Naive thymus-derived CD4-positive, alpha-beta T cell (primary cell): Measurements from ENCODE around the gene SERPIND1. TPM values are rescaled to one million over a fixed set of nuclear protein-coding genes. Genes with fewer than 3 reads are reported as not detected.

Source experiments
- ATAC-seq: fragments of 150-1000 bp; cut with Tn5 transposase; 2 replicates; pipeline ENCODE4 v1.10.0; 2021; ENCODE audit warnings: mild to moderate bottlenecking, moderate library complexity
- CTCF ChIA-PET: fragments of 350-600 bp; sonication (Branson Sonifier 250); formaldehyde crosslinking; loops from one replicate; lab custom pipeline; 2021; ENCODE audit warnings: antibody characterized with exemption; lab: Charles Lee
- POLR2A ChIA-PET: fragments of 350-600 bp; sonication (Branson Sonifier 250); formaldehyde crosslinking; loops from one replicate; lab custom pipeline; 2021; ENCODE audit warnings: antibody characterized with exemption, inconsistent platforms; lab: Charles Lee
- DNase-seq, 9 donors: peaks; one replicate each; pipeline versions ENCODE4 v3.0.0 to v3.0.0-alpha.2; 2020 to 2022; ENCODE audit warnings: mixed read lengths in 1 of 9
- H3K27ac ChIP-seq: one replicate; pipeline ENCODE4 v1.7.0; 2013; ENCODE audit warnings: mild to moderate bottlenecking, low read depth, low read length, moderate library complexity
- H3K27me3 ChIP-seq, 2 donors: one replicate each; pipeline ENCODE4 v1.7.0; 2013; ENCODE audit warnings: low read length in 2 of 2, mild to moderate bottlenecking in 2 of 2, moderate library complexity in 2 of 2; ENCODE audit not compliant: control insufficient read depth in 2 of 2, insufficient read depth in 2 of 2
- H3K36me3 ChIP-seq, 3 experiments: 1 replicate in 2 of 3; 2 replicates in 1 of 3; pipeline ENCODE4 v1.7.0; 2013; ENCODE audit warnings: low read length in 3 of 3, mild to moderate bottlenecking in 3 of 3, moderate library complexity in 1 of 3; ENCODE audit not compliant: insufficient read depth in 3 of 3, control insufficient read depth in 2 of 3
- H3K4me1 ChIP-seq, 2 donors: one replicate each; pipeline ENCODE4 v1.7.0; 2013; ENCODE audit warnings: low read length in 2 of 2, mild to moderate bottlenecking in 2 of 2, moderate library complexity in 1 of 2; ENCODE audit not compliant: control insufficient read depth in 2 of 2, insufficient read depth in 2 of 2
- H3K4me3 ChIP-seq: 2 replicates; pipeline ENCODE4 v1.7.0; 2013; ENCODE audit warnings: mild to moderate bottlenecking, low read length
- H3K9me3 ChIP-seq, 3 experiments: 1 replicate in 2 of 3; 2 replicates in 1 of 3; pipeline ENCODE4 v1.7.0; 2013; ENCODE audit warnings: low read length in 3 of 3; ENCODE audit not compliant: control insufficient read depth in 2 of 3
- H3K27ac Mint-ChIP-seq, 9 donors: one replicate each; pipeline ENCODE4 v1.8.0; 2020 to 2022; ENCODE audit warnings: mixed read lengths in 9 of 9, mild to moderate bottlenecking in 8 of 9, moderate library complexity in 5 of 9, inconsistent platforms in 2 of 9
- H3K27me3 Mint-ChIP-seq, 5 donors: one replicate each; pipeline ENCODE4 v1.8.0; 2021 to 2022; ENCODE audit warnings: mixed read lengths in 5 of 5, mild to moderate bottlenecking in 1 of 5
- H3K36me3 Mint-ChIP-seq, 5 donors: one replicate each; pipeline ENCODE4 v1.8.0; 2020 to 2022; ENCODE audit warnings: mixed read lengths in 5 of 5, mild to moderate bottlenecking in 3 of 5, inconsistent platforms in 1 of 5
- H3K4me1 Mint-ChIP-seq, 7 donors: one replicate each; pipeline ENCODE4 v1.8.0; 2020 to 2022; ENCODE audit warnings: mixed read lengths in 7 of 7, mild to moderate bottlenecking in 3 of 7, inconsistent platforms in 1 of 7
- H3K4me3 Mint-ChIP-seq, 10 donors: one replicate each; pipeline ENCODE4 v1.8.0; 2020 to 2022; ENCODE audit warnings: mild to moderate bottlenecking in 10 of 10, mixed read lengths in 10 of 10, moderate library complexity in 6 of 10, inconsistent platforms in 2 of 10
- H3K9me3 Mint-ChIP-seq, 11 donors: one replicate each; pipeline ENCODE4 v1.8.0; 2020 to 2022; ENCODE audit warnings: mixed read lengths in 11 of 11, mild to moderate bottlenecking in 4 of 11, inconsistent platforms in 1 of 11, moderate library complexity in 1 of 11
- intact Hi-C, 2 donors: fragments of 100-400 bp; cut with micrococcal nuclease; formaldehyde crosslinking; loops; one replicate each; pipeline ENCODE4 v1.15.1; 2023
- polyA plus RNA-seq, 2 donors: library from polyadenylated mRNA; unstranded; fragments of 300-500 nt; fragmentation: Illumina TruSeq; gene quantifications; one replicate each; pipeline ENCODE4 v1.2.3, GENCODE V29; 2021
- total RNA-seq, 6 experiments: library from RNA in 5 of 6; stranded (reverse) in 5 of 6; gene quantifications; 1 replicate in 5 of 6; 2 replicates in 1 of 6; pipeline ENCODE4 v1.2.3 and lab custom pipeline; 2021 to 2026

The SERPIND1 gene
- total and polyA plus RNA-seq, 7 experiments from 2014 or later, result 0.09 to 0.10 TPM; not detected in 5

DNA sequence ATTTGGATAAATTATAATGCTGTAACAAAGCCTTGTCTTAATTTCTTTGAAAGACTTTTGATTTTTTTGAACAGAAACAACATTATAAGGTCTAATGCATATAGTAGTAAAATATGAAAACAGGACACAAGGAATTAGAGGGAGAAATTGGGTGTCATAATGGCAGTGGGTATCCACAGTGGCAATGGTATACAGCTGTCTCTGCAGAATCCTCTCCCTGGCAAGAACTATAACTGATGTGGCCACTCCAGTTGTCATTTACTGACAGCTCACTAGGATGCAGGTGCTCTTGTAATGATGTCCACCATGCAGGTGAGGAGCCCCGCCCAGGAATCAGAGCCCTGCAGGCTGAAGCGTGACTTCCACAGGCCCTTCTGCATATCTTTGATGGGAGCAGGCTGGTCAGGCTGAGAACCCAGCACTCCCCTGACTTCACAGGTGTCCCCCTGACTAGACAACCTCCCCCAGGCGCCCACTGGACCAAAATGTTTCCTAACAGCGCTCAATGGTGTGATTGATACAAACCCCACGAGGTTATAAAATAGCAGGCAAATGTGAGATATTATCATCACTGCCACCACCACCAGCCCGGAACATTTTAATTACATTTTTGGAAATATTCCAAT is 32.8 kb upstream of the SERPIND1 start:
- CTCF ChIA-PET, result interaction anchor here (0.8 to 2.1 kb wide), 3 partner anchors 9 to 323 kb away, joined by 3 to 7 read pairs (median 3); no protein-coding TSS in a partner anchor

DNA sequence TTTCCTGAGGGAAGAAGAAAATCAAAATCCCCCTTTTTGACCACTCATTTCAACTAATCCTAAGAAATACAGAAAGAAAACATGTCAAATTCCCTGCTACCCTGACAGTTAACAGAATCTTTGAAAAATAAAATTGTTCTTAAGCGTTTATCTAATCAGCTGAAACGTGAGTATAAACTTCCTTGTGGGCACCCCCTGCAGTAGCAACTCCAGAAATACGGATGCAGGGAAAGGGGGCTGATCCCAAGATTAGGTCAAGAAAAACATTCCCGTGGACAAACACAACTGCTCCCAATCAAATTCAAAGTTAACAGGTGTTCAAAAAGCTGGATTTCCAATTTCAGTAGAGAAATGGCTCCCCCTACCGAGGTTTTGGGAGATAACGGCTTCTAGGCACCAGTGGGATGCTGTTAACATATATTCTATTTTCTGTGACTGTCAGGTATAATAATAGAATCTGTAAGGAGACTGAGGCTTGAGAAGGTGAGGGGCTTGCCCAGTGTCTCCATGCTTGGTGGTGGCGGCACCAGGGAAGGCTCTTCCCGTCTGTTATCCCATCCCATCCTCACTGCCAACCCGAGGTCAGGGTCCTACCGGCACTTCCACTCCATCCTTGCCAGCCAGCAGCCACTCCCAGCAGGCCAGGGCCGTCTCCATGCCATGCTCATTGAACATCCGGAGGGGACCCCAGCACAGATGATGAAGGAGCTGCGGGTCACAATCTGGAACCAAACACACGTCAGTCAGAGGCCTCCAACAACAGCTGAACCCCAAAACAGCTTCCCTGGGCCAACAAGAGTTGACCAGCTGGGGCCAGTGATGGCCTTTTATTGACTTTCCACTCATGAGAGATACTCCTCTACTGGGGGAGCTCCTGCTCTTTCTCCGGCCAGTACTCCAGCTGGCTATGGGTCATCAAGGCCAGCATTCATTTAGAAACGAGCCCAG is 32.0 kb upstream of the SERPIND1 start:
- Mint-ChIP-seq H3K27me3 (no peaks in the 10 kb centered on the region), H3K27ac (peak overlapping the region in 2 of 9 donors; percentile 42 to 45), H3K4me1 (peaks cover 4 to 10% (median 7%) of the 10 kb centered on the region in 7 donors), H3K9me3 (no peaks in the 10 kb centered on the region), H3K36me3 (peaks cover 4 to 36% (median 14%) of the 10 kb centered on the region in 5 donors), H3K4me3 (no peak overlapping the region)
- H3K27ac ChIP-seq, result no peak overlapping the region
- DNase-seq (peak in 8 of 9 donors; percentile 16 to 59 (median 38)), ATAC-seq (no peak)
- no peaks in the 10 kb centered on the region for H3K9me3 ChIP-seq
- peaks cover 0 to 55% (median 9%) of the 10 kb centered on the region in 3 experiments for H3K36me3 ChIP-seq
- no peaks in the 10 kb centered on the region for H3K4me1 ChIP-seq
- intact Hi-C loops, result loop anchor here (2.0 to 5.0 kb wide), 3 partner anchors 40 to 173 kb away; no protein-coding TSS in a partner anchor
- H3K27me3 ChIP-seq, result no peaks in the 10 kb centered on the region
- H3K4me3 ChIP-seq, result no peak overlapping the region
- ChIA-PET POLR2A (interaction anchor here (1.7 kb wide), 1 partner anchor 324 kb away, joined by 6 read pairs; no protein-coding TSS in a partner anchor), CTCF (interaction anchor here (0.6 to 2.1 kb wide), 6 partner anchors 8 to 585 kb away, joined by 3 to 7 read pairs (median 3); no protein-coding TSS in a partner anchor)

More for the DNA sequence above, 32.8 kb upstream of the SERPIND1 start:
- ATAC-seq, result no peak
- no peak overlapping the region for H3K4me3 Mint-ChIP-seq
- H3K9me3 ChIP-seq, result no peaks in the 10 kb centered on the region
- peaks cover 4 to 34% (median 14%) of the 10 kb centered on the region in 5 donors for H3K36me3 Mint-ChIP-seq
- no peaks in the 10 kb centered on the region for H3K27me3 Mint-ChIP-seq
- no peak overlapping the region for H3K27ac ChIP-seq
- peaks cover 4 to 10% (median 7%) of the 10 kb centered on the region in 7 donors for H3K4me1 Mint-ChIP-seq
- no peaks in the 10 kb centered on the region for H3K27me3 ChIP-seq
- no peak overlapping the region for H3K4me3 ChIP-seq
- no peaks in the 10 kb centered on the region for H3K4me1 ChIP-seq
- no peak overlapping the region for H3K27ac Mint-ChIP-seq
- no peak for DNase-seq
- H3K9me3 Mint-ChIP-seq, result no peaks in the 10 kb centered on the region
- intact Hi-C loops, result loop anchor here (2.0 to 5.0 kb wide), 3 partner anchors 39 to 172 kb away; no protein-coding TSS in a partner anchor
- H3K36me3 ChIP-seq, result peaks cover 0 to 54% (median 9%) of the 10 kb centered on the region in 3 experiments
- POLR2A ChIA-PET, result interaction anchor here (1.7 kb wide), 1 partner anchor 323 kb away, joined by 6 read pairs; no protein-coding TSS in a partner anchor

DNA sequence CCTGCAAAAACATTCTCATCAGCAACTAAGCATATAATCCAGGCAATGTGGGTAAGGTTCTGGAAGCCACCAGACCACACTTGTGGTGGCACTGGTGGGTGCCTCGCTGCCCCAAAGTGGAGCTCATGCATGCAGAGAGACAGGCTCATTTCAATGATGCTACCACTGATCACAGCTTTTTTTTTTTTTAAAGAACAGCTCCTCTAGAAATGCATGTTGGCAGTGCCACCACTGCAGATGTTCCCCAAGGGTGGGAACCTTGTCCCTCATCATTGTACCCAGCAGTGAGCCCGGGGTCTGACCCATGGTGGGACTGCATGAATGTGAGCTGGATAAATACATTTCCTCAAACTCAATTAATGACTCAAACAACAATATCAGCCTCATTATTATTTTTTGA is 31.1 kb upstream of the SERPIND1 start:
- Mint-ChIP-seq H3K4me1 (peaks cover 4 to 10% (median 7%) of the 10 kb centered on the region in 7 donors), H3K4me3 (no peak overlapping the region), H3K27ac (no peak overlapping the region), H3K36me3 (peaks cover 4 to 38% (median 14%) of the 10 kb centered on the region in 5 donors), H3K27me3 (no peaks in the 10 kb centered on the region), H3K9me3 (no peaks in the 10 kb centered on the region)
- Histone ChIP-seq H3K27me3 (no peaks in the 10 kb centered on the region), H3K4me1 (no peaks in the 10 kb centered on the region), H3K36me3 (peaks cover 0 to 64% (median 9%) of the 10 kb centered on the region in 3 experiments), H3K27ac (no peak overlapping the region), H3K4me3 (no peak overlapping the region), H3K9me3 (no peaks in the 10 kb centered on the region)
- no peak for DNase-seq
- ChIA-PET POLR2A (no interaction called here), CTCF (interaction anchor here (0.6 to 2.1 kb wide), 5 partner anchors 8 to 586 kb away, joined by 3 to 7 read pairs (median 3); no protein-coding TSS in a partner anchor)
- intact Hi-C loops, result loop anchor here (5.0 kb wide), 2 partner anchors 40 to 135 kb away; no protein-coding TSS in a partner anchor
- no peak for ATAC-seq

DNA sequence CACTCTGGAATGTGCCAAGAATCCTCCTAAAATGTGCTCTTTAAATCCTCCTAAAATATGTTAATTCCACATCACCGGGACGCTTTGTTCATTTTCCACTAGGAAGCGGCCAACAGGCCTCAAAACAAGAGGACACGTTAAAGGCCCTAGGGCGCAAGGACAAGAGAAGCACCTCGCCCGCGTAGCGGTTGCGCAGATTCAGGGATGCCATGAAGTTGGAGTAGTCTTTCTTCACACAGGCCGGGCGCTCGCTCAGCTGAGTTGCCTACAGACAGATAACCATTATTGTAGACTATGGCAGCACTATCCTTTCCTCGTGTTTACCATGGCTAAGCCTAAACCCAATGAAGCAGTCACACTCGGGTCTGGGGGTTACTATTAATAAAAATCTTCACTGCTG is 29.5 kb upstream of the SERPIND1 start:
- Histone ChIP-seq H3K27ac (no peak overlapping the region), H3K9me3 (no peaks in the 10 kb centered on the region), H3K27me3 (no peaks in the 10 kb centered on the region), H3K36me3 (peaks cover 0 to 72% (median 9%) of the 10 kb centered on the region in 3 experiments), H3K4me3 (no peak overlapping the region), H3K4me1 (no peaks in the 10 kb centered on the region)
- Mint-ChIP-seq H3K27me3 (no peaks in the 10 kb centered on the region), H3K9me3 (no peaks in the 10 kb centered on the region), H3K4me3 (no peak overlapping the region), H3K27ac (peak overlapping the region in 1 of 9 donors; percentile 6), H3K36me3 (peaks cover 7 to 36% (median 10%) of the 10 kb centered on the region in 5 donors), H3K4me1 (peaks cover 0 to 1% (median 0%) of the 10 kb centered on the region in 7 donors)
- ATAC-seq (no peak), DNase-seq (no peak)
- POLR2A ChIA-PET, result no interaction called here
- intact Hi-C loops, result loop anchor here (5.0 kb wide), 2 partner anchors 42 to 137 kb away; no protein-coding TSS in a partner anchor
- CTCF ChIA-PET, result no interaction called here

DNA sequence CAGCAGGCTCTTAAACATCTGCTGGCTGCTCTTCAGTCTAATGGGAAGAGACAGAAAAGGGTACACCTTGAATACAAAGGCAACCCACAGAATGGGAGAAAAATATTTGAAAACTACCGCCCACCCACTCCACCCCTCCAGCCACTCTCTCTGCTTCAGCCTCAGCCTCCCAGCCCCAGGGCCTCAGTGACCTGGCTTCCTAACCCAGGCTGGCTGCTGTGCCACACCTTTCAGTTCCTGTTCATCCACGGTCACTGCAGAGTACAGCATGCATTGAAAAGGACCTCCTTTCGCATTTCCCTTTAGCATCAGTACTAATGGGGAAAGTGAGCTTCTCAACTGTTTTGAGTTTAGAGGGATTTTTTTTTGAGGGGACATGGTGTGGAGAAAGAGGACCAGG is 28.8 kb upstream of the SERPIND1 start:
- peaks cover 0 to 2% (median 0%) of the 10 kb centered on the region in 7 donors for H3K4me1 Mint-ChIP-seq
- intact Hi-C loops, result no loop called here

More for the DNA sequence above, 28.8 kb upstream of the SERPIND1 start:
- no peak for ATAC-seq
- Mint-ChIP-seq H3K9me3 (no peaks in the 10 kb centered on the region), H3K4me3 (no peak overlapping the region), H3K36me3 (peaks cover 7 to 36% (median 10%) of the 10 kb centered on the region in 5 donors), H3K27me3 (no peaks in the 10 kb centered on the region), H3K27ac (peak overlapping the region in 1 of 9 donors; percentile 67)
- Histone ChIP-seq H3K36me3 (peaks cover 0 to 79% (median 9%) of the 10 kb centered on the region in 3 experiments), H3K27me3 (no peaks in the 10 kb centered on the region), H3K4me3 (no peak overlapping the region), H3K9me3 (no peaks in the 10 kb centered on the region), H3K4me1 (no peaks in the 10 kb centered on the region), H3K27ac (no peak overlapping the region)
- ChIA-PET CTCF (no interaction called here), POLR2A (interaction anchor here (0.7 kb wide), 1 partner anchor 254 kb away, joined by 3 read pairs; no protein-coding TSS in a partner anchor)
- DNase-seq, result no peak
